Gastrocnemius medialis (tissue), 4 donors: ENCODE results near the gene SGCD. TPM values are rescaled to one million over a fixed set of nuclear protein-coding genes. Genes with fewer than 3 reads are reported as not detected.

Experiments
- ATAC-seq, 2 donors: fragments of 150-250 bp; one replicate each; pipeline ENCODE4 v1.9.1; 2016
- DNase-seq, 2 donors: peaks; one replicate each; pipeline ENCODE4 v3.0.0-alpha.2; 2019
- H3K27ac ChIP-seq, 4 donors: fragments of 200-600 bp; sonication (generic); 1 replicate in 1 of 4; 2 replicates in 3 of 4; pipeline ENCODE4 v1.5.1; 2016 to 2018; ENCODE audit warnings: mild to moderate bottlenecking in 2 of 4, moderate library complexity in 1 of 4
- H3K27me3 ChIP-seq, 3 donors: fragments of 200-600 bp; sonication (generic) in 2 of 3; 1 replicate in 1 of 3; 2 replicates in 2 of 3; pipeline versions ENCODE4 v1.5.1 to v1.6.0; 2016 to 2019; ENCODE audit warnings: mild to moderate bottlenecking in 1 of 3, moderate library complexity in 1 of 3
- H3K36me3 ChIP-seq, 2 donors: fragments of 200-600 bp; sonication (generic) in 1 of 2; one replicate each; pipeline ENCODE4 v1.5.1; 2017 to 2018
- H3K4me1 ChIP-seq, 2 donors: fragments of 200-600 bp; sonication (generic) in 1 of 2; one replicate each; pipeline ENCODE4 v1.5.1; 2016 to 2017; ENCODE audit warnings: mild to moderate bottlenecking in 2 of 2
- H3K4me3 ChIP-seq, 4 donors: fragments of 200-600 bp; sonication (generic) in 3 of 4; 1 replicate in 1 of 4; 2 replicates in 3 of 4; pipeline ENCODE4 v1.5.1; 2016 to 2019; ENCODE audit warnings: mild to moderate bottlenecking in 2 of 4
- H3K9me3 ChIP-seq, 3 donors: fragments of 200-600 bp; sonication (generic) in 2 of 3; 1 replicate in 1 of 3; 2 replicates in 2 of 3; pipeline ENCODE4 v1.5.1; 2016 to 2019
- POLR2A ChIP-seq, 2 donors: fragments of 450-650 bp; IDR thresholded peaks; one replicate each; pipeline ENCODE4 v1.6.1; 2017; ENCODE audit warnings: antibody characterized with exemption in 2 of 2, mild to moderate bottlenecking in 2 of 2, moderate library complexity in 2 of 2
- in situ Hi-C, 4 donors: fragments of 200-750 bp; cut with MboI; loops; one replicate each; pipeline versions ENCODE4 v1.15.0 to v1.8.0; 2017; ENCODE audit warnings: low sequenced_read_pairs in 4 of 4
- intact Hi-C: fragments of 100-400 bp; cut with DNase I; formaldehyde crosslinking; loops from one replicate; pipeline ENCODE4 v1.15.1; 2023; ENCODE audit warnings: low total_unique reads
- total RNA-seq, 4 donors: library from RNA; depleted of rRNA; stranded (reverse); fragments of >200 nt; gene quantifications; one replicate each; pipeline versions ENCODE4 v1.1.0 to v1.2.3, GENCODE V29; 2016
- TF ChIP-seq, protein P1 (sequence below), 5 experiments: fragments of 450-650 bp in 3 of 5; fragments of 200-600 bp in 2 of 5; sonication (generic) in 2 of 5; IDR thresholded peaks in 4 of 5; conservative IDR thresholded peaks in 1 of 5; 1 replicate in 4 of 5; 2 replicates in 1 of 5; pipeline ENCODE4 v1.5.1; 2016 to 2019; ENCODE audit warnings: antibody characterized with exemption in 5 of 5, mild to moderate bottlenecking in 3 of 5, moderate library complexity in 3 of 5

Gene SGCD
- total RNA-seq, 4 donors from 2014 or later, result 8.2 to 53.5 (median 35.8) TPM

DNA sequence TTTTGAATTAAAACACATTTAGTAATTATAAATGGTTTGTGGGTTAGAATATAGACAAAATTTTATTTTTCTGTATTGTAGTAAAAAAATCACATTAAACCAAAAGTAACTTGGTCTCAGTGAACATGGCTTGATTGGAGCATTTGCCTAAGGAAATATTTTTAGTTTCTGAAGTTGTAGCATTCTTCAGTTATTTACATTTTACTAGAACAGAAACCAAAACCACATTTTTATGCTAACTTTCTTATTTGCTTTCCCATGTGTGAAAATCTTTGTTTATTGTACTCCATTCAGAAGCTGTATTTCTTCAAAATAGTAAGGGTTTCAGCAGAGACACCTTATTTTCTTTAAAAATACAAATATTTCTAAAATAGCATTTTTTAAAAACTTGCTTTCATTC lies 129.9 kb downstream of the SGCD start:
- Histone ChIP-seq H3K4me3 (no peak overlapping the region), H3K36me3 (no peaks in the 10 kb centered on the region), H3K27me3 (no peaks in the 10 kb centered on the region), H3K9me3 (no peaks in the 10 kb centered on the region), H3K4me1 (no peaks in the 10 kb centered on the region), H3K27ac (no peak overlapping the region)
- in situ Hi-C loops (no loop called here), intact Hi-C loops (no loop called here)
- no peak for TF ChIP-seq POLR2A (IDR thresholded peaks at IDR 0.05)
- TF ChIP-seq, protein P1, sequence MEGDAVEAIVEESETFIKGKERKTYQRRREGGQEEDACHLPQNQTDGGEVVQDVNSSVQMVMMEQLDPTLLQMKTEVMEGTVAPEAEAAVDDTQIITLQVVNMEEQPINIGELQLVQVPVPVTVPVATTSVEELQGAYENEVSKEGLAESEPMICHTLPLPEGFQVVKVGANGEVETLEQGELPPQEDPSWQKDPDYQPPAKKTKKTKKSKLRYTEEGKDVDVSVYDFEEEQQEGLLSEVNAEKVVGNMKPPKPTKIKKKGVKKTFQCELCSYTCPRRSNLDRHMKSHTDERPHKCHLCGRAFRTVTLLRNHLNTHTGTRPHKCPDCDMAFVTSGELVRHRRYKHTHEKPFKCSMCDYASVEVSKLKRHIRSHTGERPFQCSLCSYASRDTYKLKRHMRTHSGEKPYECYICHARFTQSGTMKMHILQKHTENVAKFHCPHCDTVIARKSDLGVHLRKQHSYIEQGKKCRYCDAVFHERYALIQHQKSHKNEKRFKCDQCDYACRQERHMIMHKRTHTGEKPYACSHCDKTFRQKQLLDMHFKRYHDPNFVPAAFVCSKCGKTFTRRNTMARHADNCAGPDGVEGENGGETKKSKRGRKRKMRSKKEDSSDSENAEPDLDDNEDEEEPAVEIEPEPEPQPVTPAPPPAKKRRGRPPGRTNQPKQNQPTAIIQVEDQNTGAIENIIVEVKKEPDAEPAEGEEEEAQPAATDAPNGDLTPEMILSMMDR (IDR thresholded peaks at IDR 0.05 in 4 of 5, conservative IDR thresholded peaks at IDR 0.05 in 1 of 5), result no peak
- DNase-seq (no peak), ATAC-seq (no peak)

DNA sequence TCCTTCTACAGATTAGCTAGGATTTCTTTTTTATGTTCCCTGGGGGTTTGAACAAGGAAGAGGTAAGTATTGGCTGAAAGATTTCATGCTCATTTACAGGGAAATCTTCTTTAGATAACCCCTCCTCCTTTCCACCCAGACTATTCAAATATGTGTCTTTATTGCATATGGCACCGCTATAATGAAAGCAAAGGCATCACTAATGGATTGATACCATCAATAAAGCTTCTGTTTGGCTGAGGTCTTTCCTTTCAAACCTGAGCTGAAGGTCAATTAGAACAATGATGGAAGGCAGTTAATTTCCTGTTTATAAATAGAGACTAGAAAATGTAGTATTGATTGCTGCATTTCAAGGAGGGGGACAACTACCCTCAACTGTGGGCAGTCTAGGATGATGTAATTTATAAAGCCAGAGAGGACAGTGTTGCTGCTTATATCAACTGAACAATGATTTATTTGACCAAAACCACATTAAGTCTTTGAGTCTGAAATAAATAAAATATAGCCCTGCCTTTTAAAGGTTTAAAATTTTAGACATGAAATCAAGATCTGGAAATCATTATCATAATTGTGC lies 132.9 kb downstream of the SGCD start:
- DNase-seq, result no peak
- Histone ChIP-seq H3K27me3 (no peaks in the 10 kb centered on the region), H3K36me3 (no peaks in the 10 kb centered on the region), H3K9me3 (no peaks in the 10 kb centered on the region), H3K27ac (no peak overlapping the region), H3K4me3 (no peak overlapping the region), H3K4me1 (no peaks in the 10 kb centered on the region)
- TF ChIP-seq POLR2A (IDR thresholded peaks at IDR 0.05), result no peak
- TF ChIP-seq, protein P1 (IDR thresholded peaks at IDR 0.05 in 4 of 5, conservative IDR thresholded peaks at IDR 0.05 in 1 of 5), result no peak
- in situ Hi-C loops (no loop called here), intact Hi-C loops (no loop called here)
- ATAC-seq, result no peak

DNA sequence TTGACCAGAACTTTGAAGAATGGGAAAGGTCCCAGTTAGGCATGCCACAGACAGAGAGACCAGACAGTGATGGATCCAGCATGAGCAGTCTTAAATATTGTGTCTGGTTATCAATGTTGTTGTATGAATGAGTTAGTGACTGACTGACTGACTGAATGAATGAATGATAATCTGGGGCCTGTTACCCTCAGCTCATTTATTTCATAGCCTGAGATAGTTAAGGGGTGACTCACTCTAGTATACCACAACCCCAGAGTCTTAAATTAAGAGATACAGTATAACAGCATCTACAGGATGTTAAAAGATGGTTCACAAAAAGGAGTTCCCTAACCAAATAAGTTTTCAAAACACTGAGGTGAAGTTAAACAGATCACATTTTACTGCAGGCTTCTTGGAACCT lies 133.5 kb downstream of the SGCD start:
- no peaks in the 10 kb centered on the region for H3K36me3 ChIP-seq
- no peaks in the 10 kb centered on the region for H3K27me3 ChIP-seq
- H3K4me1 ChIP-seq, result no peaks in the 10 kb centered on the region
- no peak for ATAC-seq
- in situ Hi-C loops, result no loop called here
- no peaks in the 10 kb centered on the region for H3K9me3 ChIP-seq
- intact Hi-C loops, result no loop called here
- no peak overlapping the region for H3K4me3 ChIP-seq
- no peak for TF ChIP-seq POLR2A (IDR thresholded peaks at IDR 0.05)
- H3K27ac ChIP-seq, result no peak overlapping the region
- no peak for DNase-seq

DNA sequence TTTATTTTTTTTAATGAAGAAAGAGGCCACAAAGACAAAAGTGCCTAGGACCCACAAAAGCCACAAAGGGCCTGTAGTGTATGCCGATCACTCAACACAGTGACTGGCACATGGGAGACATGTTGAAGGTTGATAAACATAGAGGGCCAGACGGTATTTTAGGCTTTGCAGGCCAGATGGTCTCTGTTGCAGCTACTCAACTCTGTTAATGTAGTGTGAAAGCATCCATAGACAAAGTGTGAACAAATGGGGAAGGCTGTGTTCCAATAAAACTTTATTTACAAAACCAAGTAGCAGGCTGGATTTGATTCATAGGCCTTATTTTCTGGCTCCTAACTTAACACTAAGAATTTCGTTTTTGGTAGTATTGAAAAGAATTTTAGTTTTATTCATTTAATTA lies 139.9 kb downstream of the SGCD start:
- Histone ChIP-seq H3K27me3 (no peaks in the 10 kb centered on the region), H3K27ac (no peak overlapping the region), H3K36me3 (no peaks in the 10 kb centered on the region), H3K4me3 (no peak overlapping the region), H3K9me3 (no peaks in the 10 kb centered on the region), H3K4me1 (no peaks in the 10 kb centered on the region)
- intact Hi-C loops, result no loop called here
- DNase-seq, result no peak
- in situ Hi-C loops, result no loop called here
- no peak for TF ChIP-seq POLR2A (IDR thresholded peaks at IDR 0.05)
- TF ChIP-seq, protein P1 (IDR thresholded peaks at IDR 0.05 in 4 of 5, conservative IDR thresholded peaks at IDR 0.05 in 1 of 5), result no peak
- no peak for ATAC-seq

DNA sequence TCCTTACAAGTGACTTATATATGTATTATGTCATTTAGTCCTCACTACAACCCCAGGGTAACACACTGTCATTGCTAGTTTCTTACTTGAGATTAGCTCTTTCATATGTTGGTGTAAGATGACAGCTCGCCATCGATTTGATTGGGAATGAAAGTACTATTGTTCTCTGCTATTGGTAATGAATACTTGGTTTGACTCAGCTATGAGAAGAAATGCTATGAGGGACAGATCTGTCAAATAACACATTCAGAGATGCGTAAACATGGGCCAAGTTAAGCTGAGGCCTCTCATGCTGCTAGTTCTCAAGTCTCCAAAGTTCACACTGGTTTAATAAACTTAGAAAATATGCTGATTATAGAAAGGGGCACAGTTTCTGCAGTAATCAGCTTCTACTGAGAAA lies 142.7 kb downstream of the SGCD start:
- peaks cover 22 to 23% of the 10 kb centered on the region in 2 donors for H3K4me1 ChIP-seq
- intact Hi-C loops, result no loop called here
- no peaks in the 10 kb centered on the region for H3K9me3 ChIP-seq
- no peaks in the 10 kb centered on the region for H3K27me3 ChIP-seq
- in situ Hi-C loops, result no loop called here
- ATAC-seq (no peak), DNase-seq (no peak)
- TF ChIP-seq, protein P1 (IDR thresholded peaks at IDR 0.05 in 4 of 5, conservative IDR thresholded peaks at IDR 0.05 in 1 of 5), result no peak
- TF ChIP-seq POLR2A (IDR thresholded peaks at IDR 0.05), result no peak
- H3K36me3 ChIP-seq, result no peaks in the 10 kb centered on the region
- H3K27ac ChIP-seq, result no peak overlapping the region
- no peak overlapping the region for H3K4me3 ChIP-seq
